Measurements from ENCODE around the gene DPYSL4. TPM values are rescaled to one million over a fixed set of nuclear protein-coding genes. Genes with fewer than 3 reads are reported as not detected.
A peak's percentile ranks its signal among the peaks of the same experiment; 100 is the strongest.

DPYSL4 gene
- total RNA-seq (2014; rRNA removed; shearing (Covaris generic); ENCODE audit: low replicate concordance), result 16.5 and 22.3 TPM in 2 replicates

GRCh38 chr10:132186488-132187429 lies at the start of gene DPYSL4:
DPYSL4 (plus strand) TSS chr10:132186948; CDS start chr10:132187064, 116 bp downstream.
- H3K27me3 ChIP-seq, result peaks cover 7% of the 10 kb centered on the region
- H3K4me3 ChIP-seq, result peak within 1 kb of the TSS; percentile 52
- peak; percentile 40 for DNase-seq
- no peaks in the 10 kb centered on the region for H3K9me3 ChIP-seq
- no peaks in the 10 kb centered on the region for H3K36me3 ChIP-seq

GRCh38 chr10:132137111-132138072 lies 49.4 kb upstream of the DPYSL4 start:
- H3K27me3 ChIP-seq, result no peaks in the 10 kb centered on the region
- no peak overlapping the region for H3K4me3 ChIP-seq
- DNase-seq, result no peak
- no peaks in the 10 kb centered on the region for H3K9me3 ChIP-seq
- no peaks in the 10 kb centered on the region for H3K36me3 ChIP-seq

- H3K9me3 ChIP-seq, result no peaks in the 10 kb centered on the region
- no peaks in the 10 kb centered on the region for H3K27me3 ChIP-seq
Observed at GRCh38 chr10:132138133-132138532, 48.6 kb upstream of the DPYSL4 start.

GRCh38 chr10:132138596-132138995 lies 48.2 kb upstream of the DPYSL4 start:
- no peak overlapping the region for H3K4me3 ChIP-seq

More at GRCh38 chr10:132138133-132138532, 48.6 kb upstream of the DPYSL4 start:
- DNase-seq, result no peak
- no peaks in the 10 kb centered on the region for H3K36me3 ChIP-seq
- H3K4me3 ChIP-seq, result no peak overlapping the region

GRCh38 chr10:132139526-132139925 lies 47.2 kb upstream of the DPYSL4 start:
- Histone ChIP-seq H3K4me3 (no peak overlapping the region), H3K36me3 (no peaks in the 10 kb centered on the region), H3K27me3 (no peaks in the 10 kb centered on the region), H3K9me3 (no peaks in the 10 kb centered on the region)
- no peak for DNase-seq

More at GRCh38 chr10:132138596-132138995, 48.2 kb upstream of the DPYSL4 start:
- Histone ChIP-seq H3K36me3 (no peaks in the 10 kb centered on the region), H3K27me3 (no peaks in the 10 kb centered on the region), H3K9me3 (no peaks in the 10 kb centered on the region)
- no peak for DNase-seq

GRCh38 chr10:132140167-132140925 lies 46.4 kb upstream of the DPYSL4 start:
- Histone ChIP-seq H3K4me3 (no peak overlapping the region), H3K36me3 (no peaks in the 10 kb centered on the region), H3K9me3 (no peaks in the 10 kb centered on the region), H3K27me3 (no peaks in the 10 kb centered on the region)
- DNase-seq, result no peak

GRCh38 chr10:132141076-132141475 lies 45.7 kb upstream of the DPYSL4 start:
- H3K27me3 ChIP-seq, result no peaks in the 10 kb centered on the region
- no peak overlapping the region for H3K4me3 ChIP-seq
- DNase-seq, result no peak
- no peaks in the 10 kb centered on the region for H3K9me3 ChIP-seq
- no peaks in the 10 kb centered on the region for H3K36me3 ChIP-seq

GRCh38 chr10:132141526-132142395 lies 45.0 kb upstream of the DPYSL4 start:
- Histone ChIP-seq H3K9me3 (no peaks in the 10 kb centered on the region), H3K27me3 (no peaks in the 10 kb centered on the region), H3K36me3 (no peaks in the 10 kb centered on the region), H3K4me3 (no peak overlapping the region)
- DNase-seq, result no peak

- DNase-seq, result peak; percentile 46
- no peak overlapping the region for H3K4me3 ChIP-seq
- H3K27me3 ChIP-seq, result no peaks in the 10 kb centered on the region
- no peaks in the 10 kb centered on the region for H3K36me3 ChIP-seq
- H3K9me3 ChIP-seq, result no peaks in the 10 kb centered on the region
Observed at GRCh38 chr10:132142396-132143161, 44.2 kb upstream of the DPYSL4 start.

- Histone ChIP-seq H3K4me3 (no peak overlapping the region), H3K27me3 (no peaks in the 10 kb centered on the region), H3K9me3 (no peaks in the 10 kb centered on the region), H3K36me3 (no peaks in the 10 kb centered on the region)
- DNase-seq, result no peak
Observed at GRCh38 chr10:132143162-132143561, 43.6 kb upstream of the DPYSL4 start.

GRCh38 chr10:132144086-132144485 lies 42.7 kb upstream of the DPYSL4 start:
- no peaks in the 10 kb centered on the region for H3K9me3 ChIP-seq
- H3K27me3 ChIP-seq, result no peaks in the 10 kb centered on the region
- H3K4me3 ChIP-seq, result no peak overlapping the region
- no peaks in the 10 kb centered on the region for H3K36me3 ChIP-seq
- DNase-seq, result no peak

- no peaks in the 10 kb centered on the region for H3K9me3 ChIP-seq
- no peak overlapping the region for H3K4me3 ChIP-seq
- H3K36me3 ChIP-seq, result no peaks in the 10 kb centered on the region
- no peak for DNase-seq
- H3K27me3 ChIP-seq, result no peaks in the 10 kb centered on the region
Observed at GRCh38 chr10:132145002-132145401, 41.7 kb upstream of the DPYSL4 start.

- Histone ChIP-seq H3K9me3 (no peaks in the 10 kb centered on the region), H3K36me3 (no peaks in the 10 kb centered on the region), H3K4me3 (no peak overlapping the region), H3K27me3 (no peaks in the 10 kb centered on the region)
- no peak for DNase-seq
Observed at GRCh38 chr10:132145521-132146185, 41.1 kb upstream of the DPYSL4 start.

GRCh38 chr10:132146271-132146671 lies 40.5 kb upstream of the DPYSL4 start:
- Histone ChIP-seq H3K36me3 (no peaks in the 10 kb centered on the region), H3K27me3 (no peaks in the 10 kb centered on the region), H3K9me3 (no peaks in the 10 kb centered on the region), H3K4me3 (no peak overlapping the region)
- no peak for DNase-seq

Measured in MG63 (cell line).